Testis (tissue), 3 donors: ENCODE measurements around the gene LY6G5B. TPM values are rescaled to one million over a fixed set of nuclear protein-coding genes. Genes with fewer than 3 reads are reported as not detected.

ENCODE experiments used
- DNase-seq: peaks from one replicate; pipeline ENCODE4 v3.0.0-alpha.2; 2019
- H3K27ac ChIP-seq, 2 donors: fragments of 200-600 bp; sonication (generic); one replicate each; pipeline ENCODE4 v1.5.1; 2019
- H3K27me3 ChIP-seq: fragments of 200-600 bp; sonication (generic); one replicate; pipeline ENCODE4 v1.5.1; 2019
- H3K36me3 ChIP-seq: fragments of 200-600 bp; sonication (generic); one replicate; pipeline ENCODE4 v1.5.1; 2017; ENCODE audit warnings: low read depth; ENCODE audit errors: missing control alignments
- H3K4me1 ChIP-seq: fragments of 200-600 bp; sonication (generic); one replicate; pipeline ENCODE4 v1.5.1; 2019
- H3K4me3 ChIP-seq, 2 donors: fragments of 200-600 bp; sonication (generic); one replicate each; pipeline ENCODE4 v1.5.1; 2017 to 2019
- H3K9me3 ChIP-seq: fragments of 200-600 bp; sonication (generic); one replicate; pipeline ENCODE4 v1.5.1; 2017
- POLR2A ChIP-seq: fragments of 450-650 bp; IDR thresholded peaks from one replicate; pipeline ENCODE4 v1.6.1; 2017; ENCODE audit warnings: antibody characterized with exemption, mild to moderate bottlenecking, moderate library complexity
- WGBS, 2 donors: methylation state at CpG; one replicate each; pipeline ENCODE4 v1.1.5; 2018; 5-methylcytosine and 5-hydroxymethylcytosine counted together
- intact Hi-C: fragments of 100-400 bp; cut with DNase I; formaldehyde crosslinking; loops from one replicate; pipeline ENCODE4 v1.15.1; 2023; ENCODE audit warnings: low total_unique reads
- polyA plus RNA-seq: library from polyadenylated mRNA; stranded (reverse); fragments of 350-450 nt; fragmentation: Illumina TruSeq; extraction: RNeasy Lipid Tissue Mini Kit (QIAGEN cat#74804); gene quantifications from one replicate; pipeline ENCODE4 v1.2.3, GENCODE V29; 2014; ENCODE audit warnings: low read depth, low replicate concordance; ENCODE audit not compliant: insufficient read depth
- total RNA-seq, 2 donors: library from RNA; depleted of rRNA; stranded (reverse); fragments of >200 nt; gene quantifications; one replicate each; pipeline ENCODE4 v1.2.3, GENCODE V29; 2016
- TF ChIP-seq, protein P1 (sequence below), 3 experiments: fragments of 450-650 bp in 2 of 3; fragments of 200-600 bp in 1 of 3; sonication (generic) in 1 of 3; IDR thresholded peaks; one replicate each; pipeline ENCODE4 v1.5.1; 2016 to 2019; ENCODE audit warnings: antibody characterized with exemption in 3 of 3, mild to moderate bottlenecking in 2 of 3, moderate library complexity in 1 of 3

LY6G5B gene
- total and polyA plus RNA-seq, 3 donors from 2014 or later: 14.0 to 16.3 (median 15.9) TPM

DNA sequence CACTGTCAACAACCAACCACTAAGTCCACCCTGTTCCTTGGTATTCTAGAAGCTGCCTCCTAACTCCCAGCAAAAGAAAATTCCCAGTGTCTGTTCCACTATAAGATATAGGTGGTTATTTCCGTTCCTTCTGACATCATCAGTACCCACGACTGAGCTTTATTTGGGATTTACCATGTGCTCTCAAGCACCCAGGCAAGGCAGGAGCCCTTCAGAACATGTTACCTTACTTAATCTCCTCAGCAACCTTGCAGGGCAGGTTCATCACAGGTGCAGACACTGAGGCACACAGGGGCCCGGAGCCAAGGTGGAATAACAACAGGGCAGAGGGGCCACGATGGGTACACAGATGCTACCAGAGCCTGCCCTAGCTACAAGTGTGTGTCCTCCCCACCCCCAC is 22.6 kb downstream of the LY6G5B start:
- 87 to 93% methylated on average over 4 of the region's 4 CpGs for WGBS, 2 donors
- no peaks in the 10 kb centered on the region for H3K27me3 ChIP-seq
- H3K9me3 ChIP-seq: no peaks in the 10 kb centered on the region
- intact Hi-C loops: no loop called here
- H3K36me3 ChIP-seq: no peaks in the 10 kb centered on the region
- H3K4me1 ChIP-seq: peaks cover 4% of the 10 kb centered on the region
- no peak overlapping the region for H3K4me3 ChIP-seq
- no peak overlapping the region for H3K27ac ChIP-seq
- DNase-seq: no peak
- no peak for TF ChIP-seq POLR2A
- TF ChIP-seq, protein P1, sequence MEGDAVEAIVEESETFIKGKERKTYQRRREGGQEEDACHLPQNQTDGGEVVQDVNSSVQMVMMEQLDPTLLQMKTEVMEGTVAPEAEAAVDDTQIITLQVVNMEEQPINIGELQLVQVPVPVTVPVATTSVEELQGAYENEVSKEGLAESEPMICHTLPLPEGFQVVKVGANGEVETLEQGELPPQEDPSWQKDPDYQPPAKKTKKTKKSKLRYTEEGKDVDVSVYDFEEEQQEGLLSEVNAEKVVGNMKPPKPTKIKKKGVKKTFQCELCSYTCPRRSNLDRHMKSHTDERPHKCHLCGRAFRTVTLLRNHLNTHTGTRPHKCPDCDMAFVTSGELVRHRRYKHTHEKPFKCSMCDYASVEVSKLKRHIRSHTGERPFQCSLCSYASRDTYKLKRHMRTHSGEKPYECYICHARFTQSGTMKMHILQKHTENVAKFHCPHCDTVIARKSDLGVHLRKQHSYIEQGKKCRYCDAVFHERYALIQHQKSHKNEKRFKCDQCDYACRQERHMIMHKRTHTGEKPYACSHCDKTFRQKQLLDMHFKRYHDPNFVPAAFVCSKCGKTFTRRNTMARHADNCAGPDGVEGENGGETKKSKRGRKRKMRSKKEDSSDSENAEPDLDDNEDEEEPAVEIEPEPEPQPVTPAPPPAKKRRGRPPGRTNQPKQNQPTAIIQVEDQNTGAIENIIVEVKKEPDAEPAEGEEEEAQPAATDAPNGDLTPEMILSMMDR (IDR thresholded peaks at IDR 0.05): no peak

- WGBS, 2 donors: 86 to 93% methylated on average over 9 of the region's 9 CpGs
These were observed 23.1 kb downstream of the LY6G5B start for GRCh38 chr6:31692886-31693285.

GRCh38 chr6:31693535-31693934 is 23.8 kb downstream of the LY6G5B start:
- H3K36me3 ChIP-seq: no peaks in the 10 kb centered on the region

More at GRCh38 chr6:31692886-31693285, 23.1 kb downstream of the LY6G5B start:
- Histone ChIP-seq H3K4me3 (no peak overlapping the region), H3K27me3 (no peaks in the 10 kb centered on the region), H3K9me3 (no peaks in the 10 kb centered on the region), H3K27ac (no peak overlapping the region), H3K36me3 (no peaks in the 10 kb centered on the region), H3K4me1 (peaks cover 4% of the 10 kb centered on the region)
- TF ChIP-seq, protein P1 (IDR thresholded peaks at IDR 0.05): no peak
- no peak for DNase-seq
- intact Hi-C loops: no loop called here

GRCh38 chr6:31697555-31697954 is 27.8 kb downstream of the LY6G5B start:
- 57 to 65% methylated on average over 3 of the region's 3 CpGs for WGBS, 2 donors
- DNase-seq: no peak
- TF ChIP-seq, protein P1 (IDR thresholded peaks at IDR 0.05): no peak
- TF ChIP-seq POLR2A: no peak
- Histone ChIP-seq H3K4me1 (peaks cover 10% of the 10 kb centered on the region), H3K27me3 (no peaks in the 10 kb centered on the region), H3K9me3 (no peaks in the 10 kb centered on the region), H3K4me3 (no peak overlapping the region), H3K27ac (no peak overlapping the region), H3K36me3 (no peaks in the 10 kb centered on the region)
- intact Hi-C loops: no loop called here

More at GRCh38 chr6:31693535-31693934, 23.8 kb downstream of the LY6G5B start:
- no peak for DNase-seq
- intact Hi-C loops: no loop called here
- Histone ChIP-seq H3K4me3 (no peak overlapping the region), H3K27me3 (no peaks in the 10 kb centered on the region), H3K27ac (no peak overlapping the region), H3K9me3 (no peaks in the 10 kb centered on the region), H3K4me1 (peaks cover 4% of the 10 kb centered on the region)
- TF ChIP-seq, protein P1 (IDR thresholded peaks at IDR 0.05): no peak
- TF ChIP-seq POLR2A: no peak
- WGBS, 2 donors: 86 to 87% methylated on average over 6 of the region's 6 CpGs

GRCh38 chr6:31700740-31701401 is 31.1 kb downstream of the LY6G5B start:
- H3K36me3 ChIP-seq: no peaks in the 10 kb centered on the region
- peaks cover 10% of the 10 kb centered on the region for H3K4me1 ChIP-seq
- H3K4me3 ChIP-seq: no peak overlapping the region
- TF ChIP-seq POLR2A: no peak
- TF ChIP-seq, protein P1 (IDR thresholded peaks at IDR 0.05): no peak
- intact Hi-C loops: no loop called here
- 86 to 91% methylated on average over 5 of the region's 5 CpGs for WGBS, 2 donors
- no peaks in the 10 kb centered on the region for H3K27me3 ChIP-seq
- H3K9me3 ChIP-seq: no peaks in the 10 kb centered on the region
- H3K27ac ChIP-seq: no peak overlapping the region
- no peak for DNase-seq
